Measurements from ENCODE around the gene TMEM209.
"Not testable (repeated sequence)": the region's sequence is repeated elsewhere in the genome, so short reads cannot be mapped to it uniquely, and the experiment has no call there.

- TF ChIP-seq CTCF (IDR thresholded peaks at IDR 0.05; ENCODE audit: low read depth, low read length, missing input control); SP1 (IDR thresholded peaks at IDR 0.05); YY1 (IDR thresholded peaks at IDR 0.05); HNF4A (conservative IDR thresholded peaks at IDR 0.05); RXRA (IDR thresholded peaks at IDR 0.05); GABPA (IDR thresholded peaks at IDR 0.05 in 1 of 2, conservative IDR thresholded peaks at IDR 0.05 in 1 of 2); JUND (IDR thresholded peaks at IDR 0.05); TAF1 (conservative IDR thresholded peaks at IDR 0.05); RAD21 (IDR thresholded peaks at IDR 0.05): not testable (repeated sequence)
- TF ChIP-seq, protein P1, sequence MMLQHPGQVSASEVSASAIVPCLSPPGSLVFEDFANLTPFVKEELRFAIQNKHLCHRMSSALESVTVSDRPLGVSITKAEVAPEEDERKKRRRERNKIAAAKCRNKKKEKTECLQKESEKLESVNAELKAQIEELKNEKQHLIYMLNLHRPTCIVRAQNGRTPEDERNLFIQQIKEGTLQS (IDR thresholded peaks at IDR 0.05), result not testable (repeated sequence)
- TF ChIP-seq, protein P2, sequence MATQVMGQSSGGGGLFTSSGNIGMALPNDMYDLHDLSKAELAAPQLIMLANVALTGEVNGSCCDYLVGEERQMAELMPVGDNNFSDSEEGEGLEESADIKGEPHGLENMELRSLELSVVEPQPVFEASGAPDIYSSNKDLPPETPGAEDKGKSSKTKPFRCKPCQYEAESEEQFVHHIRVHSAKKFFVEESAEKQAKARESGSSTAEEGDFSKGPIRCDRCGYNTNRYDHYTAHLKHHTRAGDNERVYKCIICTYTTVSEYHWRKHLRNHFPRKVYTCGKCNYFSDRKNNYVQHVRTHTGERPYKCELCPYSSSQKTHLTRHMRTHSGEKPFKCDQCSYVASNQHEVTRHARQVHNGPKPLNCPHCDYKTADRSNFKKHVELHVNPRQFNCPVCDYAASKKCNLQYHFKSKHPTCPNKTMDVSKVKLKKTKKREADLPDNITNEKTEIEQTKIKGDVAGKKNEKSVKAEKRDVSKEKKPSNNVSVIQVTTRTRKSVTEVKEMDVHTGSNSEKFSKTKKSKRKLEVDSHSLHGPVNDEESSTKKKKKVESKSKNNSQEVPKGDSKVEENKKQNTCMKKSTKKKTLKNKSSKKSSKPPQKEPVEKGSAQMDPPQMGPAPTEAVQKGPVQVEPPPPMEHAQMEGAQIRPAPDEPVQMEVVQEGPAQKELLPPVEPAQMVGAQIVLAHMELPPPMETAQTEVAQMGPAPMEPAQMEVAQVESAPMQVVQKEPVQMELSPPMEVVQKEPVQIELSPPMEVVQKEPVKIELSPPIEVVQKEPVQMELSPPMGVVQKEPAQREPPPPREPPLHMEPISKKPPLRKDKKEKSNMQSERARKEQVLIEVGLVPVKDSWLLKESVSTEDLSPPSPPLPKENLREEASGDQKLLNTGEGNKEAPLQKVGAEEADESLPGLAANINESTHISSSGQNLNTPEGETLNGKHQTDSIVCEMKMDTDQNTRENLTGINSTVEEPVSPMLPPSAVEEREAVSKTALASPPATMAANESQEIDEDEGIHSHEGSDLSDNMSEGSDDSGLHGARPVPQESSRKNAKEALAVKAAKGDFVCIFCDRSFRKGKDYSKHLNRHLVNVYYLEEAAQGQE (IDR thresholded peaks at IDR 0.05), result not testable (repeated sequence)
- TF ChIP-seq, protein P3, sequence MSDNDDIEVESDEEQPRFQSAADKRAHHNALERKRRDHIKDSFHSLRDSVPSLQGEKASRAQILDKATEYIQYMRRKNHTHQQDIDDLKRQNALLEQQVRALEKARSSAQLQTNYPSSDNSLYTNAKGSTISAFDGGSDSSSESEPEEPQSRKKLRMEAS (IDR thresholded peaks at IDR 0.05), result not testable (repeated sequence)
These were observed 78.4 kb downstream of the TMEM209 start for GRCh38 chr7:130126840-130127239.
